Vagina (tissue), 2 donors: ENCODE data around the gene ZGPAT. TPM values are rescaled to one million over a fixed set of nuclear protein-coding genes. Genes with fewer than 3 reads are reported as not detected.

Experiments used
- DNase-seq, 2 donors: peaks; one replicate each; pipeline ENCODE4 v3.0.0-alpha.2; 2017; ENCODE audit errors: extremely low spot score in 2 of 2
- H3K27ac ChIP-seq: fragments of 200-600 bp; sonication (generic); one replicate; pipeline ENCODE4 v1.5.1; 2019
- H3K27me3 ChIP-seq: fragments of 200-600 bp; sonication (generic); one replicate; pipeline ENCODE4 v1.5.1; 2019
- H3K36me3 ChIP-seq, 2 donors: fragments of 200-600 bp; sonication (generic); one replicate each; pipeline ENCODE4 v1.5.1; 2017 to 2019
- H3K4me1 ChIP-seq: fragments of 200-600 bp; sonication (generic); one replicate; pipeline ENCODE4 v1.5.1; 2019
- H3K4me3 ChIP-seq, 2 donors: fragments of 200-600 bp; sonication (generic); 1 replicate in 1 of 2; 2 replicates in 1 of 2; pipeline ENCODE4 v1.5.1; 2016 to 2019
- H3K9me3 ChIP-seq: fragments of 200-600 bp; sonication (generic); one replicate; pipeline ENCODE4 v1.5.1; 2019
- CTCF ChIP-seq, 3 experiments: fragments of 450-650 bp in 2 of 3; fragments of 200-600 bp in 1 of 3; sonication (generic) in 1 of 3; IDR thresholded peaks; one replicate each; pipeline ENCODE4 v1.5.1; 2017 to 2019; ENCODE audit warnings: antibody characterized with exemption in 3 of 3, mild to moderate bottlenecking in 2 of 3, moderate library complexity in 2 of 3
- POLR2A ChIP-seq, 2 donors: fragments of 450-650 bp; IDR thresholded peaks; one replicate each; pipeline ENCODE4 v1.6.1; 2017; ENCODE audit warnings: antibody characterized with exemption in 2 of 2, mild to moderate bottlenecking in 2 of 2, moderate library complexity in 2 of 2
- POLR2AphosphoS5 ChIP-seq, 2 donors: sonication (generic); formaldehyde crosslinking; IDR thresholded peaks; one replicate each; pipeline ENCODE4 v1.9.0; 2017; ENCODE audit warnings: antibody characterized with exemption in 2 of 2, mild to moderate bottlenecking in 2 of 2, low read depth in 1 of 2; ENCODE audit not compliant: insufficient read depth in 1 of 2
- intact Hi-C: fragments of 100-400 bp; cut with DNase I; formaldehyde crosslinking; loops from one replicate; pipeline ENCODE4 v1.15.1; 2023
- total RNA-seq: library from RNA; depleted of rRNA; stranded (reverse); fragments of >200 nt; gene quantifications from one replicate; pipeline ENCODE4 v1.2.3, GENCODE V29; 2016

The ZGPAT gene
- total RNA-seq, 1 donor from 2014 or later, result 30.4 TPM

GRCh38 chr20:63687419-63688178, 20.2 kb upstream of the ZGPAT start:
- H3K4me1 ChIP-seq, result peaks cover 36% of the 10 kb centered on the region
- TF ChIP-seq POLR2AphosphoS5 (IDR thresholded peaks at IDR 0.05; ENCODE audit: insufficient read depth in 1 of 2, low read depth in 1 of 2) (no peak), POLR2A (IDR thresholded peaks at IDR 0.05) (no peak), CTCF (IDR thresholded peaks at IDR 0.05) (no peak)
- no peaks in the 10 kb centered on the region for H3K27me3 ChIP-seq
- no peaks in the 10 kb centered on the region for H3K9me3 ChIP-seq
- peak overlapping the region; percentile 84 for H3K27ac ChIP-seq
- no peaks in the 10 kb centered on the region for H3K36me3 ChIP-seq
- intact Hi-C loops, result no loop called here
- H3K4me3 ChIP-seq, result no peak overlapping the region
- DNase-seq, result no peak

- no peaks in the 10 kb centered on the region for H3K27me3 ChIP-seq
- no peak for TF ChIP-seq POLR2A (IDR thresholded peaks at IDR 0.05)
- peaks cover 28% of the 10 kb centered on the region for H3K4me1 ChIP-seq
These were observed 19.4 kb upstream of the ZGPAT start for GRCh38 chr20:63688228-63689045.

GRCh38 chr20:63689046-63690002, 18.5 kb upstream of the ZGPAT start:
- Histone ChIP-seq H3K4me1 (peaks cover 28% of the 10 kb centered on the region), H3K36me3 (no peaks in the 10 kb centered on the region), H3K4me3 (no peak overlapping the region), H3K27me3 (no peaks in the 10 kb centered on the region), H3K9me3 (no peaks in the 10 kb centered on the region), H3K27ac (no peak overlapping the region)
- no peak for DNase-seq
- TF ChIP-seq POLR2AphosphoS5 (IDR thresholded peaks at IDR 0.05; ENCODE audit: insufficient read depth in 1 of 2, low read depth in 1 of 2), result no peak
- TF ChIP-seq CTCF (IDR thresholded peaks at IDR 0.05), result no peak
- no peak for TF ChIP-seq POLR2A (IDR thresholded peaks at IDR 0.05)
- intact Hi-C loops, result no loop called here

More at GRCh38 chr20:63688228-63689045, 19.4 kb upstream of the ZGPAT start:
- Histone ChIP-seq H3K27ac (peak overlapping the region; percentile 84), H3K4me3 (no peak overlapping the region), H3K36me3 (no peaks in the 10 kb centered on the region), H3K9me3 (no peaks in the 10 kb centered on the region)
- intact Hi-C loops, result no loop called here
- DNase-seq, result no peak

GRCh38 chr20:63690003-63690897, 17.6 kb upstream of the ZGPAT start:
- Histone ChIP-seq H3K4me3 (no peak overlapping the region), H3K27me3 (no peaks in the 10 kb centered on the region), H3K4me1 (peaks cover 33% of the 10 kb centered on the region), H3K27ac (no peak overlapping the region), H3K36me3 (no peaks in the 10 kb centered on the region), H3K9me3 (no peaks in the 10 kb centered on the region)
- intact Hi-C loops, result no loop called here
- TF ChIP-seq POLR2A (IDR thresholded peaks at IDR 0.05), result no peak
- no peak for TF ChIP-seq POLR2AphosphoS5 (IDR thresholded peaks at IDR 0.05; ENCODE audit: insufficient read depth in 1 of 2, low read depth in 1 of 2)
- TF ChIP-seq CTCF (IDR thresholded peaks at IDR 0.05), result no peak
- DNase-seq, result no peak
